HEK293 (cell line): ENCODE data around the gene PLCD3.

Source experiments
- CTCF ChIP-seq: fragments of 450-650 bp; formaldehyde crosslinking; IDR thresholded peaks from 2 replicates; pipeline ENCODE4 v1.5.1; 2016; ENCODE audit warnings: missing biosample characterization, missing genetic modification characterization
- REST ChIP-seq: fragments of 450-650 bp; formaldehyde crosslinking; IDR thresholded peaks from 2 replicates; pipeline ENCODE4 v1.5.1; 2016; ENCODE audit warnings: missing biosample characterization, missing genetic modification characterization
- ZBTB1 ChIP-seq: fragments of 450-650 bp; formaldehyde crosslinking; IDR thresholded peaks from 2 replicates; pipeline ENCODE4 v1.5.1; 2016; ENCODE audit warnings: missing biosample characterization, missing genetic modification characterization
- ZBTB21 ChIP-seq: fragments of 450-650 bp; formaldehyde crosslinking; IDR thresholded peaks from 2 replicates; pipeline ENCODE4 v1.5.1; 2017; ENCODE audit warnings: missing biosample characterization, missing genetic modification characterization
- ZNF112 ChIP-seq: fragments of 450-650 bp; formaldehyde crosslinking; IDR thresholded peaks from 2 replicates; pipeline ENCODE4 v1.5.0; 2017; ENCODE audit warnings: missing biosample characterization, missing genetic modification characterization
- ZNF274 ChIP-seq, 2 experiments: fragments of 200-500 bp in 1 of 2; fragments of 450-650 bp in 1 of 2; sonication (Bioruptor generic) in 1 of 2; formaldehyde crosslinking in 1 of 2; IDR thresholded peaks; 2 replicates each; pipeline versions ENCODE4 v1.5.1 to v1.6.1; 2014 to 2016; ENCODE audit warnings: borderline replicate concordance in 1 of 2, inconsistent platforms in 1 of 2, low read length in 1 of 2, missing biosample characterization in 1 of 2, missing genetic modification characterization in 1 of 2
- ZNF354C ChIP-seq: fragments of 450-650 bp; formaldehyde crosslinking; IDR thresholded peaks from 2 replicates; pipeline ENCODE4 v1.5.1; 2016; ENCODE audit warnings: missing biosample characterization, missing genetic modification characterization, low read depth, borderline replicate concordance
- ZNF362 ChIP-seq: fragments of 450-650 bp; formaldehyde crosslinking; IDR thresholded peaks from 2 replicates; pipeline ENCODE4 v1.5.1; 2016; ENCODE audit warnings: missing biosample characterization, missing genetic modification characterization
- ZNF394 ChIP-seq: fragments of 450-650 bp; formaldehyde crosslinking; IDR thresholded peaks from 2 replicates; pipeline ENCODE4 v1.5.1; 2016; ENCODE audit warnings: missing biosample characterization, missing genetic modification characterization, mild to moderate bottlenecking, moderate library complexity, borderline replicate concordance
- ZNF558 ChIP-seq: fragments of 450-650 bp; formaldehyde crosslinking; IDR thresholded peaks from 2 replicates; pipeline ENCODE4 v1.5.1; 2016; ENCODE audit warnings: missing biosample characterization, missing genetic modification characterization
- ZNF776 ChIP-seq: fragments of 450-650 bp; formaldehyde crosslinking; IDR thresholded peaks from 2 replicates; pipeline ENCODE4 v1.5.0; 2017; ENCODE audit warnings: missing biosample characterization, missing genetic modification characterization, borderline replicate concordance
- TF ChIP-seq, protein P1 (sequence below): sonication (generic); formaldehyde crosslinking; IDR thresholded peaks from 2 replicates; pipeline ENCODE4 v1.8.1; 2022; ENCODE audit warnings: mild to moderate bottlenecking, moderate library complexity, missing genetic modification reagents

GRCh38 chr17:45161288-45162024 is 29.1 kb upstream of the PLCD3 start, which contains the start of gene HEXIM2:
- TF ChIP-seq, protein P1, sequence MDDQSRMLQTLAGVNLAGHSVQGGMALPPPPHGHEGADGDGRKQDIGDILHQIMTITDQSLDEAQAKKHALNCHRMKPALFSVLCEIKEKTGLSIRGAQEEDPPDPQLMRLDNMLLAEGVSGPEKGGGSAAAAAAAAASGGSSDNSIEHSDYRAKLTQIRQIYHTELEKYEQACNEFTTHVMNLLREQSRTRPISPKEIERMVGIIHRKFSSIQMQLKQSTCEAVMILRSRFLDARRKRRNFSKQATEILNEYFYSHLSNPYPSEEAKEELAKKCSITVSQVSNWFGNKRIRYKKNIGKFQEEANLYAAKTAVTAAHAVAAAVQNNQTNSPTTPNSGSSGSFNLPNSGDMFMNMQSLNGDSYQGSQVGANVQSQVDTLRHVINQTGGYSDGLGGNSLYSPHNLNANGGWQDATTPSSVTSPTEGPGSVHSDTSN (CRISPR knock-in tag), result 0 out of 2 replicates have a peak, but pooled peaks have one; percentile 92
- TF ChIP-seq ZNF394 (peak; percentile 81), ZBTB21 (tag by site-specific recombination) (peak; percentile 86), ZNF776 (no peak), ZBTB1 (tag by site-specific recombination) (0 out of 2 replicates have a peak, but pooled peaks have one; percentile 71), CTCF (tag by site-specific recombination) (no peak), ZNF274 (IDR thresholded peaks at IDR 0.05; ENCODE audit: low read length) (no peak), ZNF274 (tag by site-specific recombination; IDR thresholded peaks at IDR 0.05; ENCODE audit: borderline replicate concordance) (no peak), ZNF558 (tag by site-specific recombination) (no peak; the same call in 1 of the 2 replicates), ZNF112 (no peak), REST (peak; percentile 67), ZNF354C (tag by site-specific recombination) (no peak), ZNF362 (0 out of 2 replicates have a peak, but pooled peaks have one; percentile 11)
